NCI-H1417 treated with DMSO at 0.1 percent for 48 hours (cell line): Measurements from ENCODE around the gene DNAH2.

Source experiments
- DNase-seq: peaks from one replicate; lab custom pipeline; 2025; lab: John Stamatoyannopoulos, UW

The DNAH2 gene

DNA sequence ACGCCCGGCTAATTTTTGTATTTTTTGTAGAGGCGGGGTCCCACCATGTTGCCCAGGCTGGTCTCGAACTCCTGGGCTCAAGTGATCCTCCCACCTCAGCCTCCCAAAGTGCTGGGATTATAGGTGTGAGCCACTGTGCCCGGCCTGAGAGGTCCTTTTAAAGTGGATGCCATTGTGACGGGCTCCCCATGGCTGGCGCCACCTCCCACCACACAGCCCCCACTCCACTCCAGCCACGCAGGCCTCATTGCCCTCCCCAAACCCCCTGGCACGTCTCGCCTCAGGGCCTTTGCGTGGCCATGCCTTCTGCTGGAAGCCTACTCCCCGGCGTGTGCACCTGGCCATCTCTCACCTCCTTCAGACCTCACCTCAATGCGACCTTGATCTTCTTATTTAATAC is 104.6 kb downstream of the DNAH2 start:
- no peak for DNase-seq

DNA sequence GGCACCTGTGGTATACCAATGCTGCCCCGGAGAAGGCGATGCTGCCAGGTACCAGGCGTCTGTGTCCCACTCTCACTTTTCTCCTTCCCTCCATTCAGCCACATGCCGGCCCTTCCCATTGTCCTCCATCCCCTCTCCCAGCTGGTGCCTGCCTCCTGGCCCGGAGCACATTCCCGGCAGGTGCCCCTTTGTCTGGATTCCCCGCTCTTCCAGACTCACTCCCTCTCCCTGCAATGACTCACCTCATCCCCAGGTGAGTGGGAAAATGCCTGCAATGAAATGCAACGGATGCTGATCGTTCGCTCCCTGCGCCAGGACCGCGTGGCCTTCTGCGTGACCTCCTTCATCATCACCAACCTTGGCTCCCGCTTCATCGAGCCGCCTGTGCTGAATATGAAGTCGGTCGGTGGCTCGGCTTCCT is 106.0 kb downstream of the DNAH2 start:
- no peak for DNase-seq

GRCh38 chr17:7824021-7824924 is 106.7 kb downstream of the DNAH2 start:
- DNase-seq = no peak

DNA sequence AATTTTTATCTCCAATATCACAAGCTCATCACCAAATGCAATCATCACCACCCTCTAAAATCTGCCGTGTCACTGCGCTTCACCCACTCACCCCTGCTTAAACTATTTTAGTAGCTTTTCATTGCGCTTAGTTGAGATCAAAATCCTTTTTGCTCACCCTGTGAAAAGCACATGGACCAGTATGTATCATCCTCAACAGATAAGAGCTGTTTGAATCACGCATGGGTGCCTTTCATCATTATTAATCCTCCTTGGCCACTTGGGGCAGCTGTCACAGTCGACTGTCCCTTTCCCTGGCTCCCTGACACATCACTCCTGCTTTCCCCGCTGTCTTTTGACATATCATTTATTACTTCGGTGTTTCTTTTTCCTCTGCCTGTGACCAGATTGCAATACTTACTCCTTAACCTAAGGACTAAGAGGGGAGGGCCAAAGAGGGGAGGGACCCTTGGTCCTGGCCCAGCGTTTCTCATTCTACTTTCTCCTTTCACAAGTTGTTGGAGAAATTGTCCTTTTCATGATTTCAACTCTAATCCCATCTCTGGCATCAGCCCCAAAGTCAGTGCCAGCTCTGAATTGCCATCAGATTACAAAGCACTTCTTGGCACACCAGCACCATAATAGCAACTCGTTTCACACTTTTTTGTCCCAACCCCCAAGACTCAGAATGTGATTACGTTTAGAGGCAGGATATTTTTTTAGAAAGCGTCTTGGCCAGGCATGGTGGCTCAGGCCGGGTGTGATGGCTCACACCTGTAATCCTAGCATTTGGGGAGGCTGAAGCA is 107.9 kb downstream of the DNAH2 start:
- no peak for DNase-seq

DNA sequence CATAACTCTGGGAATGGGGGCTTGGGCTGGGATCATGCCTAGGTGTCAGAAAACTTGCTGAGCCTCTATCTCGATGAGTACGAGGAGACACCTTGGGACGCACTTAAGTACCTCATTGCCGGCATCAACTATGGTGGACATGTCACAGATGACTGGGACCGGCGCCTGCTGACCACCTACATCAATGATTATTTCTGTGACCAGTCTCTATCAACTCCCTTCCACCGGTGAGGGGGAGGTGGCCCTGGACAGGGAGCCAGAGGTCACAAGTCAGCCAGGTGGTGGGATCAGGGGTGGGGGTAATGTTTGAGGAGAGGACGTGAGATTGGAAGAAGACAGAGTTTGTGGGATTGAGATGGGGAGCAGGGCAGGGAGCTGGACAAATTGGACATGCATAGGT is 113.1 kb downstream of the DNAH2 start:
- no peak for DNase-seq

DNA sequence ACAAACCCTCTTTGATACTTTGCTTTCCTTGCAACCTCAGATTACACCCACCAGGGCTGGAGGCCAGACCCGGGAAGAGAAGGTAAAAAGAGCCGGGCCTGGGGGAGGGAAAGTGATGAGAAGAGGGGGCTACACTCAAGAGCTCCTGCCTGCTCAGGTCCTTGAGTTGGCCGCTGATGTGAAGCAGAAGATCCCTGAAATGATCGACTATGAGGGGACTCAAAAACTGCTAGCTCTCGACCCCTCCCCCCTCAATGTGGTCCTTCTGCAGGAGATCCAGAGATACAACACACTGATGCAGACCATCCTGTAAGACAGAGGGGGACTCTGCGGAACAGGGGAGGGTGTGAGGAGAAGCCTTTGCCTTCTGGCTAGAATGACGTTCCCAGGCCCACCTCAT is 113.7 kb downstream of the DNAH2 start:
- no peak for DNase-seq

GRCh38 chr17:7832431-7832830 is 114.9 kb downstream of the DNAH2 start:
- DNase-seq = no peak

GRCh38 chr17:7833011-7833794 is 115.7 kb downstream of the DNAH2 start:
- DNase-seq = no peak

- DNase-seq = peak; percentile 11
Observed at GRCh38 chr17:7833795-7834541, 116.4 kb downstream of the DNAH2 start, which contains the start of gene KDM6B. TSS of gene KDM6B (plus strand) at chr17:7834217. CDS start at chr17:7845555, 11,338 bp downstream.

- DNase-seq = no peak
Observed at GRCh38 chr17:7834542-7834956, 117.0 kb downstream of the DNAH2 start.

GRCh38 chr17:7834957-7835813 is 117.6 kb downstream of the DNAH2 start:
- peak; percentile 46 for DNase-seq

DNA sequence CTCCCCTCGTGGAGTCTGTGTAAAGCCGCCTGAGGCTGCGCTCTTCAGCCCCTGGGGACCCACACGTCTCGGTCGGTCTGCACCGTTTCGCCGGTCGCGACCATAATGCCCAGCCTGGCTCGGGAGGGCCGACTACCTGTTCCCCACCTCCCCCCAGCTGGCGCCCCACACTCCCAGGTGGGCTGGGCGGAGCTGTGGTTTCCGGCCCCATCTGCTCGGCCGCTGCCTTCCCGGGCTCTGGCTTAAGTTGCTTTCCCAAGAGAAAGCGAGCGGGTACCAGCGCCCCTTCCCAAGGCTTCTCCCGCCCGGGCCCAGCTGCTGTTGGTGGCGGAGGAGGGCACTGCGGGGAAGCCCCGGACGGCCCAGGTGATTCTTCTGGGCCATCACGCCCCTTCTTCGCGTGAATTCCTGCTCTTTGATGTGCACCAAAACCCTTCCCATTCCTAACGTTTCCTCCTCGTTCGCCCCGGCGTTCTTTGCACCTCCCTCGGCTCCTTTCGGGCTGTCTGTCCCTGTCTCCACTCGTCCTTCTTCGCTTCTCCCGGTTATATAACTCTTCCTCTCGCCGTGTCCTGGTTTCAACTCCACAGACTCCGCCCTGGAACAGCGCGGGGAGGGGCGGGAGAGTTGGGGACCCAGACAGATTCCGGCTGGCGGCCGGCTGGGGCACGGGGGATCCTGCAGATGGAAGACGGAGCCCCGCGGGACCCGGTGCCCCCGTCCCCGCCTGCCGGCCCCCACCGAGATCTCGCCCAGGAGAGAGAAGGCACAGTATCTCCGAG is 118.5 kb downstream of the DNAH2 start:
- no peak for DNase-seq

DNA sequence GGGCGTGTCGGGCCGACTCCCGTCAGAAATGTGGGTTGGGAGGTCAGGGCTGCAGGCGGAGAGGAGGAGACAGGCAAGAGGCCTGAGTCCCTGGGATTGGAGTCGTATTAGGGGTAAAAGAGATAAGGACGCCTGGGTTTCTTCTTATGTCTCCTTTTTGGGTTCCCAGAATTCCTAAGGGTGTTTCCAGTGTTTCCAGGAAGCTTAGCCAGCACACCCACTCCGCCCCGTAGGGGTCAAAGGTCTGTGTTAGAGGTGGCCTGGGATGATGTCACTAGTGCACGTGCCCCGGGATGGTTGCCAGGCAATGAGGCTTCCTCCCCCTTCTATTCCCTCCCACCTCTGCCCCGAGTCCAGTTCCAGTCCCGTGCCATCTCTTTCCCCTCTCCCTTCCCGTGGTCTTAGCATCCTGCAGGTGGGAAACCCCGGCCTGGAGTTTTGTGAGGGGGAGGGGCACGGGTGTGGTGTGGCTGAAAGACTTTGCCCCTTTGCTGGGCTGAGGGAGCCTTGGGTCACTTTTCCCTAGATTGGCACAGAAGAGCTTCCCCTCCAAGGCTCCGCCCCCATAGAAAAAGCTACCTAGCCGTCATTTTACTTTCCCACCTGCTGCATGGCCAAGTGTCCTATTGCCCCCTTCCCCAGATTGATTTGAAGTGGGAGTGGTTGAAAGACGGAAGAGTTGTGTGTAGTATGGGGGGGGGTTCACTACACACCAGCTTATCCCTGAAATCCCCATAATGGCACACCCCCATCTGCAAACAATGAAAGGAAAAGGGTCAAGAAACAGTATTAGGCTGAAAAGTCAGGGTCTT is 119.3 kb downstream of the DNAH2 start:
- DNase-seq = peak; percentile 40

GRCh38 chr17:7837408-7838088 is 120.0 kb downstream of the DNAH2 start:
- DNase-seq = no peak

- peak; percentile 6 for DNase-seq
Observed at GRCh38 chr17:7838090-7839075, 120.8 kb downstream of the DNAH2 start.

GRCh38 chr17:7839190-7839875 is 121.8 kb downstream of the DNAH2 start:
- DNase-seq = no peak
